NB4 (cell line): ENCODE data around the gene GLS2.
"Not testable (repeated sequence)": the region's sequence is repeated elsewhere in the genome, so short reads cannot be mapped to it uniquely, and the experiment has no call there.

Source experiments
- DNase-seq: peaks from one replicate; pipeline ENCODE4 v3.0.0; 2010; ENCODE audit warnings: low read depth
- H3K4me3 ChIP-seq: one replicate; pipeline ENCODE4 v1.5.1; 2011; ENCODE audit warnings: mild to moderate bottlenecking, low read depth, low read length, moderate library complexity
- MYC ChIP-seq: IDR thresholded peaks from 2 replicates; pipeline ENCODE4 v1.6.1; 2011; ENCODE audit warnings: low read depth, low read length
- POLR2A ChIP-seq: IDR thresholded peaks from 2 replicates; pipeline ENCODE4 v1.6.1; 2011; ENCODE audit warnings: mild to moderate bottlenecking; ENCODE audit not compliant: insufficient read length; ENCODE audit errors: extremely low read depth
- TF ChIP-seq, protein P1 (sequence below): IDR thresholded peaks from 2 replicates; pipeline ENCODE4 v1.6.1; 2011; ENCODE audit warnings: low read depth, low read length
- TF ChIP-seq, protein P2 (sequence below): IDR thresholded peaks from one replicate; pipeline ENCODE4 v1.5.1; 2012; ENCODE audit warnings: low read depth, low read length

Gene GLS2

DNA sequence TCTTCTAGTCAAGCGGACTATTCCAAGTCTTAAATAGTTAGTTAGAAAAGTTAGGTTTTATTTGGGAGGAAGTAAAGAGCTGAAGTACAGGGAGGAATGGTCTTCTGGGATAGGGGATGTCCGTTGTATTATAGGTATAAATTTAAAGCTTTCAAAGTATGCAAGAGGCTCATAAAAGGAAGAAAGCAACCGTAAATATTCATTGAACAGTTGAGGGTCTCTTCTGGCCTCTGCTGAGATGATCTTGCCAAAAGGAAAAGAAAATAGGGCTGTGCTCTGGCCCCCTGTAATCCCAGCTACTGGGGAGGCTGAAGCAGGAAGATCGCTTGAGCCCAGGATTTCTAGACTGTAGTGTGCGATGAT, 38.4 kb downstream of the GLS2 start:
- TF ChIP-seq POLR2A (no peak), MYC (no peak)
- TF ChIP-seq, protein P1, sequence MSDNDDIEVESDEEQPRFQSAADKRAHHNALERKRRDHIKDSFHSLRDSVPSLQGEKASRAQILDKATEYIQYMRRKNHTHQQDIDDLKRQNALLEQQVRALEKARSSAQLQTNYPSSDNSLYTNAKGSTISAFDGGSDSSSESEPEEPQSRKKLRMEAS = no peak
- TF ChIP-seq, protein P2, sequence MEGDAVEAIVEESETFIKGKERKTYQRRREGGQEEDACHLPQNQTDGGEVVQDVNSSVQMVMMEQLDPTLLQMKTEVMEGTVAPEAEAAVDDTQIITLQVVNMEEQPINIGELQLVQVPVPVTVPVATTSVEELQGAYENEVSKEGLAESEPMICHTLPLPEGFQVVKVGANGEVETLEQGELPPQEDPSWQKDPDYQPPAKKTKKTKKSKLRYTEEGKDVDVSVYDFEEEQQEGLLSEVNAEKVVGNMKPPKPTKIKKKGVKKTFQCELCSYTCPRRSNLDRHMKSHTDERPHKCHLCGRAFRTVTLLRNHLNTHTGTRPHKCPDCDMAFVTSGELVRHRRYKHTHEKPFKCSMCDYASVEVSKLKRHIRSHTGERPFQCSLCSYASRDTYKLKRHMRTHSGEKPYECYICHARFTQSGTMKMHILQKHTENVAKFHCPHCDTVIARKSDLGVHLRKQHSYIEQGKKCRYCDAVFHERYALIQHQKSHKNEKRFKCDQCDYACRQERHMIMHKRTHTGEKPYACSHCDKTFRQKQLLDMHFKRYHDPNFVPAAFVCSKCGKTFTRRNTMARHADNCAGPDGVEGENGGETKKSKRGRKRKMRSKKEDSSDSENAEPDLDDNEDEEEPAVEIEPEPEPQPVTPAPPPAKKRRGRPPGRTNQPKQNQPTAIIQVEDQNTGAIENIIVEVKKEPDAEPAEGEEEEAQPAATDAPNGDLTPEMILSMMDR = no peak
- H3K4me3 ChIP-seq = peak overlapping the region; percentile 98
- no peak for DNase-seq

DNA sequence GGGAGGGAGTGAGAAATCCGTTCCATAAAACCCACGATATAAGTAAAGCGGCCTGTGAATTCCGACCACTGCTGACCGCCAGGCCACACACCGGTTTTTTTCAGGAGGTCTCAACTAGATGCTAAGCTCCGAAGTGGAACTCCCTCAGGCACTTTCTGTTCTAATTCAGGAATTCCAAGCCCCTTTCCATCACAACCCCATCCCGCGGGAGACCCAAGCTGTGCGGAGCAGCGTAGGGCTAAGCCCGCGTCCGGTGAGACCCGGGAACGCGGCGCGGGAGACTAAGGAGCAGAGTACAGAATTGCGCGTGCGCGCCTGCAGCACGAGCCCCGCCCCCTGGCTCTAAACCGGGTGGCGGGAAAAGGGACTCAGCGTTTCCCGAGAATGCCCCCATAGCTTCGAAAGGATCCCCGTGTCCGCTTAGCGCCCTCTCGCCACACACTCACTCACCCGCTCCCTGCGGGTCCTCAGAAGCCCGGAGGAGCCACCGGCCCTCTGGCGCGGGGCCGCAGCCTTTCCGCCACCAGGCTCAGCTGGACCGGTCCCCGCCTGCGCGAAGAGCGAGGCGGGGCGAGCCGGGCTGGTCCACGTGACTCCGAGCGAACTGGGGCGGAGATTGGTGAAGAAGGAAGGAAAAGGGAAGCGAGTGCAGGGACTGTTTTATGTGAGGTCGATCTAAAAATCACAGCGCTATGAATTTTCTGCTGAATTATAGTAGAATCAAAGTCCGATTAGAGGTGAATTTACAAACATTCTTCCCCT, 38.9 kb downstream of the GLS2 start, which contains the start of gene TIMELESS:
Gene TIMELESS, minus strand, starts transcription at position 567 of the 762 bp plus-strand sequence. CDS start 15,256 bp downstream, outside the sequence.
- peak within 1 kb of the TSS; percentile 98 for H3K4me3 ChIP-seq
- DNase-seq = peak; percentile 94
- TF ChIP-seq, protein P2 = no peak
- TF ChIP-seq POLR2A (peak; percentile 86), MYC (peak; percentile 71)
- TF ChIP-seq, protein P1 = peak; percentile 96

DNA sequence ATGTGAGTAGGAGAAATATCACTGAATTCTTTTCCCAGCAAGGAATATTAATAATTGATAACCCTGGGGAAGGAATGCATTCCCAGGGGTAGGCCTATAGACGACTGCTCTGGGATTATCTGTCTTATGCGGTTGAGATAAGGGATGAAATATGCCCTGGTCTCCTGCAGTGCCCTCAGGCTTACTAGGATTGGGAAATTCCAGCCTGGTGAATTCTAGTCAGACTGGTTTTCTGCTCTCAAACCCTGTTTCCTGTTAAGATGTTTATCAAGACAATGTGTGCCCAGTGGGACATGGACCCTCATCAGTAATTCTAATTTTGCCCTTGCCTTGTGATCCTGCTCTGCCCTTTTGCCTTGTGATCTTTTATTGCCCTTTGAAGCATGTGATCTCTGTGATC, 44.8 kb downstream of the GLS2 start:
- H3K4me3 ChIP-seq, DNase-seq: not testable (repeated sequence)

DNA sequence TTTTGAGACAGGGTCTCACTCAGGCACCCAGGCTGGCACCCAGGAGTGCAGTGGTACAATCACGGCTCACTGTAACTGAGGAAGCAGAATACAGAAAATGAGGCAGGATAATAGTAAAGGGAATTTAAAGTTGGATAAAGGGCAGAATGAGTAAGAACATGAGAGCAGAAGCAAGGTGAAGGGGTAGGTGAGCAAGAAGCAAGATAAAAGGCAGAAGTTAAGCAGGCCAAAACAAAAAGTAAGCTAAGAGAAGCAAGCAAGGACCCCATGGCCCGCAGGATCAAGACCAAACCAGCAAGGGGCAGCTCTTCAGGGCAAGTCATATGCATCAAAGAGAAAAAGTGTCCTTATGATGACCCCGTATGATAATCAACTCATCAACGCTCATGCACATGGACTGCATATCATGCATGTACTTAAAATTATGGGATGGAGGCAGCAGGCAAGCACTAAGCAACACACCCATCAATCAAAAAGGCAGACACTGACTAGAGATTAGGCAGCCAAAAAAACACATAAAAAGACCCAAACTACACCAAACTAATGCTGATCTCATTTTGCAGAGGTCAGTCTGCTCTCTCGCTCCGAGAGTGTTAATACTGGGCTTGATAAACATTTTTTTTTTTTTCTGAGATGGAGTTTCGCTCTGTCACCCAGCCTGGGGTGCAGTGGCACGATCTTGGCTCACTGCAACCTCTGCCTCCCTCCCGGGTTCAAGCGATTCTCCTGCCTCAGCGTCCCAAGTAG, 50.4 kb downstream of the GLS2 start:
- H3K4me3 ChIP-seq = no peak overlapping the region
- no peak for DNase-seq
- TF ChIP-seq MYC = no peak
- TF ChIP-seq, protein P1 = no peak
- TF ChIP-seq POLR2A = no peak
- TF ChIP-seq, protein P2 = no peak

DNA sequence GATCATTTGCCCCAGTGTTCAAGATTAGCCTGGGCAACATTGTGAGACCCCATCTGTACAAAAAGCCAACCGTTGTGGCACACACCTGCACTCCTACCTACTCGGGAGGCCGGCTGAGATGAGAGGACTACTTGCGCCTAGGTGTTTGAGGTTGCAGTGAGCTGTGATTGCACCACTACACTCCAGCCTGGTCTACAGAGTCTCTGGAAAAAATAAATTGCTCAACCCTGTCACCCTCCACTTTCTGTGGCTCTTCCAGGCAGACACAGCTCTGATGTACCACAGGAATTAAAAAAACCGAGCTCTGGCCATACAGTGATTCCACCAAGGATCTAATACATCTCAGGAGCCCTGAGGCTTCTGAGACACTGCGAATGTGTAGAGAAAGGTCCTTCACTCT, 53.1 kb downstream of the GLS2 start:
- H3K4me3 ChIP-seq = no peak overlapping the region
- DNase-seq = no peak
- TF ChIP-seq POLR2A (no peak), MYC (no peak)
- TF ChIP-seq, protein P1 = no peak
- TF ChIP-seq, protein P2 = no peak

DNA sequence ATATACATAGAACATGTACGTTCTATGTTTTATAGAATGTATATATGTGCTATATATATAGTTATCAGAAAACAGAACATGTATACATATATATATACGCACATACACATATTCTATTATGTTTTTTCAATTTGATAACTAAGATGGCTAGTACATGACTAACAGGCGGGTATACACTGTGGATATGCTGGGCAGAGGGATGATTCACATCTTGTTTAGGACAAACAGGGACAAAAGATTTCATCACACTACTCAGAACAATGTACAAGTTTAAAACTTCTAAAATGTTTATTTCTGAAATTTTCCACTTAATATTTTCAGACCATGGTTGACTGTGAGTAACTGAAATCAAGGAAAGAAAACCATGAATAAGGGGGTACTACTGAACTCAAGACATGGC, 56.1 kb downstream of the GLS2 start:
- DNase-seq = no peak
- no peak overlapping the region for H3K4me3 ChIP-seq
- TF ChIP-seq, protein P2 = no peak
- TF ChIP-seq MYC (no peak), POLR2A (no peak)
- TF ChIP-seq, protein P1 = no peak
